SK-N-MC (cell line): ENCODE results near the gene LHX3.

Experiments
- EZH2 ChIP-seq: fragments of 200-600 bp; sonication (generic); IDR thresholded peaks from one replicate; pipeline ENCODE4 v1.6.1; 2017; ENCODE audit warnings: antibody characterized with exemption
- POLR2AphosphoS5 ChIP-seq: IDR thresholded peaks from 2 replicates; pipeline ENCODE4 v1.6.1; 2012; ENCODE audit warnings: mild to moderate bottlenecking, low read depth, low read length, borderline replicate concordance

GRCh38 chr9:136173648-136174290 is 31.2 kb downstream of the LHX3 start:
- no peak for TF ChIP-seq EZH2
- no peak for TF ChIP-seq POLR2AphosphoS5
